Uterus (tissue), 2 donors: ENCODE measurements around the gene ABCC2.

Experiments used
- CTCF ChIP-seq, 4 experiments: fragments of 200-600 bp in 2 of 4; fragments of 450-650 bp in 2 of 4; sonication (generic) in 2 of 4; IDR thresholded peaks; one replicate each; pipeline ENCODE4 v1.5.1; 2016 to 2019; ENCODE audit warnings: antibody characterized with exemption in 4 of 4, mild to moderate bottlenecking in 2 of 4, moderate library complexity in 1 of 4
- POLR2A ChIP-seq, 2 donors: fragments of 450-650 bp; IDR thresholded peaks; one replicate each; pipeline ENCODE4 v1.6.1; 2016; ENCODE audit warnings: antibody characterized with exemption in 2 of 2, mild to moderate bottlenecking in 1 of 2, moderate library complexity in 1 of 2

DNA sequence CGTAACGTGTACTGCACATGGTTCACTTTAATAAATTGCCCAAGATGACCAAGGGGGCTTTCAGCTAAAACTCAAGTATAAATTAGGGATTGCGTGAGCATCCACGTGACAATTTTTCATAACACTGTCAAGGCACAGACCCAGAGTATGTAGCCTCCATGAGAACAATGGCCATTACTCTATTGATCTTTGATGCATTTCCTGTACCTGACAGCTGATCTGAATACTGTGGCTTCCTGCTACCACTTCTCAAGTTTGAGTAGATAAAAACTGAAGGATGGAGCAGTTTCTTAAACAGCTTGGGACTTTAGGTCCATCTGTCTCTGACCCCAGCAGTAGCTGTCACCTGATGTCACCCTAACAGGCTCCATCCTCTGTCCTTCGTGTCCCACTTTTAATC lies 98.9 kb downstream of the ABCC2 start:
- TF ChIP-seq CTCF (IDR thresholded peaks at IDR 0.05) (no peak), POLR2A (IDR thresholded peaks at IDR 0.05) (no peak)
